Measurements from ENCODE around the gene RNF150. TPM values are rescaled to one million over a fixed set of nuclear protein-coding genes. Genes with fewer than 3 reads are reported as not detected.

RNF150 gene
- total and polyA plus RNA-seq, 2 of the 4 experiments (the other 2 are of a cell fraction) = 6.2 to 18.1 TPM

DNA sequence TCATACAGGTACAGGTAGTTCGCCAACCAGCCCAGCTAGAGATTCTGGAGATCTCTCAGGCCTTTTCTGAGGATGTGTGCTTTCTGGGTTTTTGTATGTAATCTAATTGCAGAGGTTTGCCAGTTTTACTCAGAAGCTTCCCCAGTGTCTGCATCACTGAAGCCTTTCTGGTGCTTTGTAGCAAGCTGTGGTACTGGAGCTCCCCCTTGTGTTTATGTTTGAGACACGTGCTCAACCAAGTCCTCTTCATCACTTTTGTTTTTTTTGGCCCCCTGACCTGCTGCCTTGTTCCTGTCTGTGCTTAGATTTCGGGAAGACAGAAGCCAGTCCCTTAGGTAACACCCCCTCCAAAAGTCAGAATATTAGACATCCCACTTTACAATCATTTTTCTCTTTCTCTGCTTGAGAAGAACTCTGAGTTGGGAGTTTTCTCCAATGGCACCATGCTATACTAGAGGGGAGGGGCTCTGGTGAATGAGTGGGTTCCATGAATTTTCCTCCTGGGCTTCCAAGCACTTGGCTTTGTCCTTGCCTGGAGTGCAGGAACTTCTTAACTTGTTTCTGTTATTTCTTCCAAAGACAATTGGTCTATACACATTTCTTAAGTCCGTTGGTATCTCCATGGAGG, 248.7 kb downstream of the RNF150 start:
- no peak overlapping the region for H2BK5ac ChIP-seq (ENCODE audit: low read depth, low read length, poor library complexity, severe bottlenecking)
- no peak overlapping the region for H3K9ac ChIP-seq (ENCODE audit: low read depth, low read length)
- no peak overlapping the region for H4K5ac ChIP-seq (ENCODE audit: low read depth, low read length)
- H3K9me3 ChIP-seq (ENCODE audit: control insufficient read depth, insufficient read depth, low read length) = peaks cover under 1% of the 10 kb centered on the region; the same call in 1 of the 2 replicates
- H2BK120ac ChIP-seq (ENCODE audit: low read depth, low read length) = no peak overlapping the region
- H2BK20ac ChIP-seq (ENCODE audit: low read depth, low read length) = no peak overlapping the region
- H4K20me1 ChIP-seq (ENCODE audit: insufficient read depth, low read length) = no peaks in the 10 kb centered on the region
- no peak overlapping the region for H4K91ac ChIP-seq (ENCODE audit: insufficient read depth, low read depth, low read length)
- H3K4ac ChIP-seq (ENCODE audit: low read depth, low read length) = no peak overlapping the region
- H3K27me3 ChIP-seq (ENCODE audit: control insufficient read depth, insufficient read depth, low read length) = no peaks in the 10 kb centered on the region
- H3K4me3 ChIP-seq (ENCODE audit: insufficient read depth, low read depth, low read length) = no peak overlapping the region
- intact Hi-C loops (cut with micrococcal nuclease) (loop anchor here (1.0 kb wide), 2 partner anchors 23 to 249 kb away; partner anchors contain the start of gene RNF150), dilution Hi-C loops (cut with HindIII; ENCODE audit: low sequenced_read_pairs, unreplicated experiment) (loop anchor here (25.0 kb wide), 1 partner anchor 253 kb away; the partner anchor contains the start of gene RNF150), in situ Hi-C loops (cut with MboI; ENCODE audit: low sequenced_read_pairs) (no loop called here)
- H3K14ac ChIP-seq (replicated peaks; ENCODE audit: low read depth, low read length) = no peak overlapping the region
- no peaks in the 10 kb centered on the region for H3K9me1 ChIP-seq (ENCODE audit: insufficient read depth, low read length)
- no peak overlapping the region for H2AK5ac ChIP-seq (ENCODE audit: low read depth, low read length)
- no peak overlapping the region for H3K56ac ChIP-seq (ENCODE audit: extremely low read depth, insufficient read depth, low read length)
- no CpG with 5 or more reads among the region's 4 CpGs for WGBS, 2 experiments (ENCODE audit: extremely low coverage in 2 of 2, insufficient read length in 1 of 2)
- no peak overlapping the region for H3K27ac ChIP-seq (ENCODE audit: insufficient read depth, low read length)
- no TSS peak for BruUV-seq (replicated peaks)
- no peaks in the 10 kb centered on the region for H3K36me3 ChIP-seq (ENCODE audit: control insufficient read depth, insufficient read depth, low read length)
- ATAC-seq (ENCODE audit: low read depth) (peak; percentile 95), DNase-seq (peak; percentile 80)
- POLR2A ChIA-PET (ENCODE audit: unreplicated experiment) = no interaction called here
- no peak overlapping the region for H2BK15ac ChIP-seq (ENCODE audit: low read depth, low read length)
- H3K4me1 ChIP-seq (ENCODE audit: control insufficient read depth, insufficient read depth, low read length) = no peaks in the 10 kb centered on the region
- no peak overlapping the region for H2AK9ac ChIP-seq (replicated peaks; ENCODE audit: low read depth, low read length, poor library complexity)
- H3K4me2 ChIP-seq (ENCODE audit: low read depth, low read length) = no peak overlapping the region
- H3K23ac ChIP-seq (ENCODE audit: low read depth, low read length) = no peak overlapping the region
- H3K18ac ChIP-seq (ENCODE audit: low read depth, low read length) = no peak overlapping the region
- CTCF ChIA-PET = interaction anchor here (0.6 to 1.4 kb wide), 10 partner anchors 9 to 1604 kb away, joined by 3 to 10 read pairs (median 4); partner anchors contain the start of genes MGARP and RNF150
- no peaks in the 10 kb centered on the region for H3K79me1 ChIP-seq (ENCODE audit: low read depth in 1 of 2, low read length in 2 of 2)
- no peak overlapping the region for H4K8ac ChIP-seq (ENCODE audit: low read depth in 2 of 2, low read length in 2 of 2)
- no peak overlapping the region for H2AFZ ChIP-seq (replicated peaks; ENCODE audit: low read length, poor library complexity)
- TF ChIP-seq RAD21 (IDR thresholded peaks at IDR 0.05; ENCODE audit: low read length) (peak; percentile 72), CTCF (conservative IDR thresholded peaks at IDR 0.05; ENCODE audit: low read depth, low read length) (peak; percentile 68), POLR2A (IDR thresholded peaks at IDR 0.05; ENCODE audit: low read depth, low read length) (no peak), USF2 (IDR thresholded peaks at IDR 0.05; ENCODE audit: low read depth, low read length) (peak; percentile 60; the same call in 1 of the 2 replicates), ELK1 (IDR thresholded peaks at IDR 0.05; ENCODE audit: borderline replicate concordance, low read depth, low read length) (no peak), MAFK (IDR thresholded peaks at IDR 0.05; ENCODE audit: low read depth, low read length) (no peak), BHLHE40 (IDR thresholded peaks at IDR 0.05; ENCODE audit: low read depth, low read length) (peak; percentile 86), FOS (IDR thresholded peaks at IDR 0.05; ENCODE audit: low read depth, low read length) (no peak), MAZ (IDR thresholded peaks at IDR 0.05; ENCODE audit: borderline replicate concordance, low read depth, low read length) (0 out of 2 replicates have a peak, but pooled peaks have one; percentile 11), RFX5 (IDR thresholded peaks at IDR 0.05; ENCODE audit: low read depth, low read length) (no peak), RCOR1 (IDR thresholded peaks at IDR 0.05; ENCODE audit: insufficient replicate concordance, low read length) (no peak), NFE2L2 (IDR thresholded peaks at IDR 0.05; ENCODE audit: low read depth, low read length) (no peak), MXI1 (IDR thresholded peaks at IDR 0.05; ENCODE audit: borderline replicate concordance, low read depth, low read length) (no peak), SMC3 (IDR thresholded peaks at IDR 0.05; ENCODE audit: low read depth, low read length) (peak; percentile 50), CHD1 (IDR thresholded peaks at IDR 0.05; ENCODE audit: low read depth, low read length) (no peak)
